Activated naive CD4-positive, alpha-beta T cell (primary cell): ENCODE measurements around the gene EIF3I.

Experiments used
- DNase-seq, 4 experiments: peaks; one replicate each; lab custom pipeline; 2025; lab: John Stamatoyannopoulos, UW

The EIF3I gene

DNA sequence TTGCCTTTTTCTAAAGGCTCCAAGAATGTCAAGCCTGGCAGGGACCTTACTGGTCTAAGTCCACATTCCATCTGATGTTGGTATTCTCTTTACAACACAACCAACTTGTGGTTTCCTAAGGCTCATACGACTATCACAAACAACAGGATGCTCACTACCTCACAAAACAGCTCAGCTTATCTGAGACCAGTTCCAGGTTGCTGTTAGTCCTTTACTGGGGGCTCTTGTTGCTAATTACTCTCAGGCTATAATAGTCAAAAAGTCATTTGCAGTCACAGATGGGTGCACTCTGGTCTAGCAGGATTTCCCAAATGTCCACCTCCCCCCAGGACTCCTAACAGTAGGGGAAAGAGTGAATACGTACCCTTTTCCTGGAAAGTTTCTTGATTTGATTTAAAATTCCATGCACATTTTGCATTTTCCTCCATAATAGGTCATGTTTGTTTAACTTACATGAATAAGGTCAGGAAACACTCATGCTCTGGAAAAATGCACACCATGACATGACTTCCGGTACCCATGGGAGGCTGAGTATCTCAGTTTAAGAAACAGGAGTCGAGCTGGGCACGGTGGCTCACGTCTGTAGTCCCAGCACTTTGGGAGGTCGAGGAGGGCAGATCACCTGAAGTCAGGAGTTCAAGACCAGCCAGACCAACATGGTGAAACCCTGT lies 44.8 kb downstream of the EIF3I start:
- DNase-seq, result no peak

GRCh38 chr1:32269744-32270143 lies 47.5 kb downstream of the EIF3I start:
- no peak for DNase-seq

DNA sequence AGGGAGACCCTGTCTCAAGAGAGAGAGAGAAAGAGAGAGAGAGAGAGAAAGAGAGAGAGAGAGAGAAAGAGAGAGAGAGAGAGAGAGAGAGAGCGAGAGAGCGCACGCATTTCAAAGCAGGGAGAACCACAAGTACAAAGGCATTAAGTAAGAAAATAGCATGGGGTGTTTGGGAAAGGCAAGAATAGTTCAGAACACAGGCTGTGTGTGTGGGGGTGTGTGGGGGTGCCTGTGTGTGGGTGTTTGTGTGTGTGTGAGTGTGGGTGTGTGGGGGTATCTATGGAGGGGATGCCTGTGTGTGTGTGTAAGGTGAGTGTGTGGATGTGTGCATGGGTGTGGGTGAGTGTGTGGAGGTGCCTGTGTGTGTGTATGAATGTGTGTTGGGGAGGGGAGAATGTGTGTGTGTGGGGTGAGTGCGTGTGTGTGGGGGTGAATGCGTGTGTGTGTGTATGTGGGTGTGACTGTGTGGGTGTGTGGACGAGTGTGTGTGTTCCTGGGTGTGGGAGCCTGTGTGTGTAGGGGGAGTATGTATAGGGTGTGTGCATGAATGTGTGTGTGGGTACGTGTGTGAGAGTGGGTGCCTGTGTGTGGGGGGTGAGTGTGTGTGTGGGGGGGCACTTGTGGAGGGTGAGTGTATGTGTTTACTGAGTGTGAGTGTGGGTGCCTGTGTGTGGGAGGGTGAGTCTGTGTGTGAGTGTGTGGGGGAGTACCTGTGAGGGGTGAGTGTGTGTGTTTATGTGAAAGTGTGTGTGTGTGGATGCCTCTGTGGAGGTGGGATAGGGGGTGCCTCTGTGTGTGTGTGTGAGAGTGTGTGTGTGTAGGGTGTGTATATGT lies 50.6 kb downstream of the EIF3I start:
- DNase-seq, result peak in 2 of 4 experiments; percentile 6 to 23

- DNase-seq, result peak; percentile 32 to 79 (median 62)
These were observed 51.4 kb downstream of the EIF3I start for GRCh38 chr1:32273391-32274208.

GRCh38 chr1:32274646-32275340 lies 52.6 kb downstream of the EIF3I start:
- no peak for DNase-seq

GRCh38 chr1:32275424-32275823 lies 53.2 kb downstream of the EIF3I start:
- no peak for DNase-seq

DNA sequence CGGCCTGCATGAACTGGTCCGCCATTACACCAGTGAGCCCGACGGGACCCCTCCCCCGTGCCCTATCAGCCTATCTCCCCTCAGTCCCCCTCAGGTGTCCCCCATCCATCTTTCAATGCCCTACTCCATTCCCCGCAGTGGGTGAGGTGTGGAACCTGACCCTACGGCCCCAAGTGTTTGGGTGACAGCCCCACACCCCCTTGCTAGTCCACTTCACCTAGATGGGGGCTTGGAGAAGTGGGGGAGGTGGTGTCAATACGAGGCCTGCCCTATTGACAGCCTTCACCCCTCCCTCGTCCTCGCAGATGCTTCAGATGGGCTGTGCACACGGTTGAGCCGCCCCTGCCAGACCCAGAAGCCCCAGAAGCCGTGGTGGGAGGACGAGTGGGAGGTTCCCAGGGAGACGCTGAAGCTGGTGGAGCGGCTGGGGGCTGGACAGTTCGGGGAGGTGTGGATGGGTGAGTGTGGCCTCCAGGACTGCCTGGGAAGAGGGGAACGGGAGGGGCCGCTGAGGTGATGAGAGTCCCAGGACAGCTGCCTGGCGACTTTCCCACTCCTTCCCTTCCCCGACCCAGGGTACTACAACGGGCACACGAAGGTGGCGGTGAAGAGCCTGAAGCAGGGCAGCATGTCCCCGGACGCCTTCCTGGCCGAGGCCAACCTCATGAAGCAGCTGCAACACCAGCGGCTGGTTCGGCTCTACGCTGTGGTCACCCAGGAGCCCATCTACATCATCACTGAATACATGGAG lies 54.0 kb downstream of the EIF3I start:
- DNase-seq, result no peak
